VCaP (cell line): ENCODE measurements around the gene WASHC2C.
"Not testable (repeated sequence)": the region's sequence is repeated elsewhere in the genome, so short reads cannot be mapped to it uniquely, and the experiment has no call there.

Source experiments
- H3K27ac ChIP-seq: fragments of 450-650 bp; 2 replicates; pipeline ENCODE4 v1.5.1; 2017
- TF ChIP-seq, protein P1 (sequence below): fragments of 450-650 bp; conservative IDR thresholded peaks from 2 replicates; pipeline ENCODE4 v1.5.1; 2017; ENCODE audit warnings: mild to moderate bottlenecking, moderate library complexity

The WASHC2C gene

DNA sequence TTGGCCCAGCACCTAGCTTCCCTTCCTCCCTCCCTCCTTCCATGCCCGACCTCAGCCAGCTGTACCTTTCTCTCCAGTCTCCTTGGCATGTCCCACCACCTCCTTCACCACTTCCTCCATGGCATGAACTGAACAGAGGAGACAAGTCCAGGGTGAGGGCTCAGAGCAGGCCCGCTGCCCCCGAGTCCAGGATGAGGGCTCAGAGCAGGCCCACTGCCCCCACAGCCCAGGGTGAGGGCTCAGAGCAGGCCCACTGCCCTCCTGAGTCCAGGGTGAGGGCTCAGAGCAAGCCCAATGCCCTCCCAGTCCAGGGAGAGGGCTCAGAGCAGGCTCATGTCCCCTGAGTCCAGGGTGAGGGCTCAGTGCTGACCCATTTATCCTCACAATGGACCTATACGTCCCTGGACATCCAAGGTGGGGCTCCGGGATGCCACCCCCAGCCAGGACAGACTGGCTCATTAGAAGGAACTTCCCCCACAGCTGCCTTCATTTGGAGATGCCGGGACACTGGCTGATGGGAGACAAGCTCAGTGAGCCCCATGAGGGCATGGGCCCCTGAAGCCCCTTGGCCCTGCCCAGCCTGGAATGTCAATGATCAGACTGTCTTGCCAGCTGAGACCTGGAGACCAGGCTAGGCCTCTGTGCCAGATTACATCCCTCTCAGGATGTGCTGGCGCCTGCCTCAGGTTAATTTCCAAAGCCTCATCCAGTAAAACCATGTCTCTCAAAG lies 90.2 kb downstream of the WASHC2C start:
- TF ChIP-seq, protein P1, sequence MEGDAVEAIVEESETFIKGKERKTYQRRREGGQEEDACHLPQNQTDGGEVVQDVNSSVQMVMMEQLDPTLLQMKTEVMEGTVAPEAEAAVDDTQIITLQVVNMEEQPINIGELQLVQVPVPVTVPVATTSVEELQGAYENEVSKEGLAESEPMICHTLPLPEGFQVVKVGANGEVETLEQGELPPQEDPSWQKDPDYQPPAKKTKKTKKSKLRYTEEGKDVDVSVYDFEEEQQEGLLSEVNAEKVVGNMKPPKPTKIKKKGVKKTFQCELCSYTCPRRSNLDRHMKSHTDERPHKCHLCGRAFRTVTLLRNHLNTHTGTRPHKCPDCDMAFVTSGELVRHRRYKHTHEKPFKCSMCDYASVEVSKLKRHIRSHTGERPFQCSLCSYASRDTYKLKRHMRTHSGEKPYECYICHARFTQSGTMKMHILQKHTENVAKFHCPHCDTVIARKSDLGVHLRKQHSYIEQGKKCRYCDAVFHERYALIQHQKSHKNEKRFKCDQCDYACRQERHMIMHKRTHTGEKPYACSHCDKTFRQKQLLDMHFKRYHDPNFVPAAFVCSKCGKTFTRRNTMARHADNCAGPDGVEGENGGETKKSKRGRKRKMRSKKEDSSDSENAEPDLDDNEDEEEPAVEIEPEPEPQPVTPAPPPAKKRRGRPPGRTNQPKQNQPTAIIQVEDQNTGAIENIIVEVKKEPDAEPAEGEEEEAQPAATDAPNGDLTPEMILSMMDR: no peak

DNA sequence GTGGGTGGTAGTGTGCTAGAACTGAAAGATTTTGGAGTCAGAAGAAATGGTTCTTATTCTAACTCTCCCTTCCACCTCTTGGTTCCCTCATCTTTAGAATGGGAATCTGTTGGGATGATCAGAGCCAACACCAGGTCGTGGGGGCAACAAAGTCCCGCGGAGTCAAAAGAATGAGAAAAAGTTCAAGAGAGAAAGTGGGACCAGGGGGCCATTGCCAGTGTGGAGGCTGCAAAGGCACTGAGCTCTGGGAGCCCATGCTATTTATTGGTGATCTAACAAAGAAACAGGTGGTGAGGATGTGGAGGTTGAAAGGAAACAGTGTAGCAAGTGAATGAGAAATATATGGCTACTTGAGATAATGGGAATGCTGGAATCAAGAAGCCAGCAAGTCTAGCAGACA lies 90.8 kb downstream of the WASHC2C start:
- TF ChIP-seq, protein P1: no peak
- no peak overlapping the region for H3K27ac ChIP-seq

More for the DNA sequence above, 90.2 kb downstream of the WASHC2C start:
- no peak overlapping the region for H3K27ac ChIP-seq

GRCh38 chr10:45819552-45819951 lies 92.5 kb downstream of the WASHC2C start:
- H3K27ac ChIP-seq: no peak overlapping the region
- TF ChIP-seq, protein P1: no peak

- H3K27ac ChIP-seq: not testable (repeated sequence)
These were observed 93.2 kb downstream of the WASHC2C start for GRCh38 chr10:45820107-45820830.

DNA sequence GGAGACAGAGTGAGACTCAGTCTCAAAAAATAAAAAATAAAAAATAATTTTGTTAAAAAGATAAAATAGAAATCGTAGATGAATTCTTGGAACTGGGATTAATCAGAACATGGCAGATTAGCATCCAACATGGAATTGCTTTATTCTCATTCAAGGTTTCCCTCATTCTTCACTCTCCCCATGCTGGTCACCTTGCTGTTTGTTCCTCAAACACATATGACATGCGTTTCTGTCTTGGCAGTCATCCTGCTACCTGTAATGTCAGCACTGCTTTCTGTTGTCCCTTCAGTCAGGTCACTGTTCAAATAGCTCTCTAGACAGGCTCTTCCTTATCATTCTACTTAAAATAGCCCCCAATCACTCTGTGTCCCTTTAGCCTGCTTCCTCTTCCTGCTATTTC lies 95.9 kb downstream of the WASHC2C start:
- not testable (repeated sequence) for H3K27ac ChIP-seq
